A673 (cell line): ENCODE measurements around the gene GLDC. TPM values are rescaled to one million over a fixed set of nuclear protein-coding genes. Genes with fewer than 3 reads are reported as not detected.

Experiments used
- BruUV-seq: library from RNA; stranded (reverse); fragments of 400-500 nt; replicated peaks from 2 replicates; lab custom pipeline; 2021; lab: Mats Ljungman, UMichigan
- CTCF ChIA-PET: fragments of 300-600 bp; sonication (Branson Sonifier 250); formaldehyde crosslinking; loops from one replicate; lab custom pipeline; 2022; ENCODE audit warnings: antibody characterized with exemption; lab: Charles Lee
- POLR2A ChIA-PET: fragments of 300-600 bp; sonication (Branson Sonifier 250); formaldehyde crosslinking; loops from one replicate; lab custom pipeline; 2022; ENCODE audit warnings: antibody characterized with exemption; ENCODE audit not compliant: low non-redundant PET; lab: Charles Lee
- DNase-seq: peaks from one replicate; pipeline ENCODE4 v3.0.0-alpha.2; 2015; ENCODE audit warnings: low spot score
- H3K27ac ChIP-seq: fragments of 200-600 bp; sonication (generic); 2 replicates; pipeline ENCODE4 v1.5.1; 2016; ENCODE audit warnings: mixed run types, low read depth, mild to moderate bottlenecking, mixed read lengths, antibody characterized with exemption, low read length; ENCODE audit not compliant: poor library complexity, severe bottlenecking
- H3K27me3 ChIP-seq: fragments of 200-600 bp; sonication (generic); replicated peaks from 2 replicates; pipeline ENCODE4 v1.6.1; 2017; ENCODE audit warnings: mixed run types, low read depth, mild to moderate bottlenecking, mixed read lengths, antibody characterized with exemption, low read length; ENCODE audit not compliant: insufficient read depth, poor library complexity
- H3K36me3 ChIP-seq: fragments of 200-600 bp; sonication (generic); 2 replicates; pipeline ENCODE4 v1.6.1; 2016; ENCODE audit warnings: mixed run types, mild to moderate bottlenecking, mixed read lengths, antibody characterized with exemption, low read length; ENCODE audit not compliant: insufficient read depth, poor library complexity, severe bottlenecking
- H3K4me1 ChIP-seq: fragments of 200-600 bp; sonication (generic); 2 replicates; pipeline ENCODE4 v1.6.1; 2017; ENCODE audit warnings: mixed run types, mild to moderate bottlenecking, mixed read lengths, antibody characterized with exemption, low read length; ENCODE audit not compliant: insufficient read depth, poor library complexity, severe bottlenecking
- H3K4me3 ChIP-seq: fragments of 200-600 bp; sonication (generic); 2 replicates; pipeline ENCODE4 v1.5.1; 2016; ENCODE audit warnings: low read depth, mixed run types, mild to moderate bottlenecking, mixed read lengths, low read length; ENCODE audit not compliant: poor library complexity, severe bottlenecking
- H3K9me3 ChIP-seq: fragments of 200-600 bp; sonication (generic); 2 replicates; pipeline ENCODE4 v1.6.1; 2016; ENCODE audit warnings: mixed run types, low read depth, mild to moderate bottlenecking, mixed read lengths, antibody characterized with exemption, low read length; ENCODE audit not compliant: poor library complexity, severe bottlenecking
- EZH2 ChIP-seq: fragments of 200-600 bp; sonication (generic); IDR thresholded peaks from 2 replicates; pipeline ENCODE4 v1.6.1; 2017; ENCODE audit warnings: borderline replicate concordance, low read depth, mild to moderate bottlenecking, mixed read lengths, antibody characterized with exemption, low read length; ENCODE audit not compliant: poor library complexity, severe bottlenecking
- intact Hi-C: fragments of 100-400 bp; cut with micrococcal nuclease; formaldehyde crosslinking; loops from one replicate; pipeline ENCODE4 v1.10.0; 2022; ENCODE audit not compliant: unreplicated experiment
- total RNA-seq: library from RNA; stranded (reverse); gene quantifications from 2 replicates; pipeline ENCODE4 v1.2.3, GENCODE V29; 2021
- TF ChIP-seq, protein P1 (sequence below): fragments of 300-800, 200-600 bp; sonication (generic); conservative IDR thresholded peaks from 2 replicates; pipeline ENCODE4 v1.5.1; 2017; ENCODE audit warnings: low read depth, mild to moderate bottlenecking, antibody characterized with exemption, low read length, moderate library complexity, mixed read lengths

GLDC gene
- total RNA-seq, 1 experiment from 2014 or later: 0.32 TPM

DNA sequence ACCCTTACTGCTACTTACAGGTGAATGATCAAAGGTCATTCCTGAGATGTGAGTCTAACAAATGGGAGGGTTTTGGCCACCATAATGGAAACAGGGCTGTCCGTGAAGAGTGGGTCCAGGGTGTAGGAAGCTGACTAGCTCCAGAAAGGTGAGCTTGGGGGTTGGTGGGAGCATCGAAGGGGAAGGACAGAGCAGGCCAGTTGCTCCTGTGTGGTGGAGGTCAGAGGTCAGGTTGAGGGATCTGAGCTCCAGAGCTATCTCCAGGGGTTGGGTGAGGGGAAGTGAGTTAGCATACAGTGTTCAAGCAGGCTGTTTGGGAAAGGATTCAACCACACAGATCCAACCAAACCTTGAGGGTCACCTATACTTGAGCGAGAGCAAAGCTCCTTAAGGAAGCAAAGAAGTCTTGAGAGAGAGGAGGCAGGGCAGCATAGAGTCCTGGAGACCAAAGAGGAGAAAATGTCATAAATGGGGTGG lies 18.7 kb upstream of the GLDC start:
- intact Hi-C loops: no loop called here
- no peak overlapping the region for H3K4me3 ChIP-seq
- no peaks in the 10 kb centered on the region for H3K9me3 ChIP-seq
- CTCF ChIA-PET: no interaction called here
- no peaks in the 10 kb centered on the region for H3K27me3 ChIP-seq
- H3K36me3 ChIP-seq: no peaks in the 10 kb centered on the region
- H3K4me1 ChIP-seq: no peaks in the 10 kb centered on the region
- TF ChIP-seq, protein P1, sequence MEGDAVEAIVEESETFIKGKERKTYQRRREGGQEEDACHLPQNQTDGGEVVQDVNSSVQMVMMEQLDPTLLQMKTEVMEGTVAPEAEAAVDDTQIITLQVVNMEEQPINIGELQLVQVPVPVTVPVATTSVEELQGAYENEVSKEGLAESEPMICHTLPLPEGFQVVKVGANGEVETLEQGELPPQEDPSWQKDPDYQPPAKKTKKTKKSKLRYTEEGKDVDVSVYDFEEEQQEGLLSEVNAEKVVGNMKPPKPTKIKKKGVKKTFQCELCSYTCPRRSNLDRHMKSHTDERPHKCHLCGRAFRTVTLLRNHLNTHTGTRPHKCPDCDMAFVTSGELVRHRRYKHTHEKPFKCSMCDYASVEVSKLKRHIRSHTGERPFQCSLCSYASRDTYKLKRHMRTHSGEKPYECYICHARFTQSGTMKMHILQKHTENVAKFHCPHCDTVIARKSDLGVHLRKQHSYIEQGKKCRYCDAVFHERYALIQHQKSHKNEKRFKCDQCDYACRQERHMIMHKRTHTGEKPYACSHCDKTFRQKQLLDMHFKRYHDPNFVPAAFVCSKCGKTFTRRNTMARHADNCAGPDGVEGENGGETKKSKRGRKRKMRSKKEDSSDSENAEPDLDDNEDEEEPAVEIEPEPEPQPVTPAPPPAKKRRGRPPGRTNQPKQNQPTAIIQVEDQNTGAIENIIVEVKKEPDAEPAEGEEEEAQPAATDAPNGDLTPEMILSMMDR: no peak
- TF ChIP-seq EZH2: no peak
- DNase-seq: no peak
- POLR2A ChIA-PET: no interaction called here
- no TSS peak for BruUV-seq
- no peak overlapping the region for H3K27ac ChIP-seq

DNA sequence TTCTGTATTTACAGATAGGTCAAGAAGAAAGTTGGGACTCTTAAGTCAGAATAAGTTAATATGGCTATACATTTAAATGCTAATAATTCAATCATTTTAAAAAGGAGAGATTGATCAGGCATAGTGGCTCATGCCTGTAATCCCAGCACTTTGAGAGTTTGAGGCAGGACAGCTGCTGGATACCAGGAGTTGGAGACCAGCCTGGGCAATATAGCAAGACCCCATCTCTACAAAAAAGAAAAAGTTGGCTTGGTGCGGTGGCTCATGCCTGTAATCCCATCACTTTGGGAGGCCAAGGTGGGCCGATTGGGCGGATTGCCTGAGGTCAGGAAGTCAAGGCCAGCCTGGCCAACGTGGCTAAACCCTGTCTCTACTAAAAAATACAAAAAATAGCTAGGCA lies 15.0 kb upstream of the GLDC start:
- H3K4me3 ChIP-seq: no peak overlapping the region
- intact Hi-C loops: no loop called here
- no peak for DNase-seq
- BruUV-seq: no TSS peak
- no peaks in the 10 kb centered on the region for H3K4me1 ChIP-seq
- H3K27ac ChIP-seq: no peak overlapping the region
- ChIA-PET POLR2A (no interaction called here), CTCF (no interaction called here)
- no peaks in the 10 kb centered on the region for H3K36me3 ChIP-seq
- H3K9me3 ChIP-seq: no peaks in the 10 kb centered on the region
- TF ChIP-seq EZH2: no peak
- TF ChIP-seq, protein P1: no peak
- no peaks in the 10 kb centered on the region for H3K27me3 ChIP-seq

DNA sequence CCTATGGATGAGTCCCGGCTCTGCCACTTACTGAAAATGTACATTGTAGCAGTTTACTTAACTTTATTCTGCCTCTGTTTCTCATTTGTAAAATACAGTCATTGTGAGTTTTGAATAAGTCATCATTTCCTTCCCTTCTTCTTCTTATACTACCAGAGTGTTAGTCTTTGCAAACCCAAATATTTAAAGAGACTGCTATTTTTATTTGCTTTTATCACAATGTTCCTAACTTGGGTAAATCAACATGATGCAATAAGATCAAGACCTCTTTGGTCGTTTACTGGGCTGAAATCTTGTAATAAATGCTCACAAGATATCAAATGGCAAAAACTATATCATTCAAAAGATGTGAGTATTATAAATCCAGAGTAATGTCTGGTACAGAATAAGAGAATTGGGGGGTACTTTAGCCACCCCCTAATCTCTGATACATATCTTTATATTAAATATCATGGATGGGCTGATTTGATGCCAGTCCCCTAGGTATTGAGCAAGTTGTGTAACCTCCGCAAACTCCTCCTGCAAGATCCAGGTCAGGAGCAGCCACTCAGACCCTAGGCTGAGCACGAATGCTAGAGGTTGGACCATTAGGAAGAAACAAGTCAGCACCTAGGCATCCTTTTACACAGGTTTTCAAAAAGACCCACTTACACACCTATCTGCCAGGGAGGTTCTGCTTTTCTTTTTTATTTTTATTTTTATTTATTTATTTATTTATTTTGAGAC lies 13.3 kb upstream of the GLDC start:
- POLR2A ChIA-PET: no interaction called here
- BruUV-seq: no TSS peak
- Histone ChIP-seq H3K36me3 (no peaks in the 10 kb centered on the region), H3K4me3 (no peak overlapping the region), H3K27ac (no peak overlapping the region), H3K4me1 (no peaks in the 10 kb centered on the region), H3K9me3 (no peaks in the 10 kb centered on the region), H3K27me3 (peaks cover 8% of the 10 kb centered on the region)
- TF ChIP-seq EZH2: no peak
- TF ChIP-seq, protein P1: no peak
- CTCF ChIA-PET: no interaction called here
- no peak for DNase-seq
- intact Hi-C loops: no loop called here
